NCI-H2171 treated with DMSO at 0.1 percent for 48 hours (cell line): ENCODE measurements around the gene PTPN5.
"Not testable (repeated sequence)": the region's sequence is repeated elsewhere in the genome, so short reads cannot be mapped to it uniquely, and the experiment has no call there.

ENCODE experiments used
- DNase-seq: peaks from one replicate; lab custom pipeline; 2025; lab: John Stamatoyannopoulos, UW

Gene PTPN5

GRCh38 chr11:18681949-18682348, 109.6 kb downstream of the PTPN5 start:
- not testable (repeated sequence) for DNase-seq
